SU-DHL-6 (cell line): ENCODE measurements around the gene POLN.

Source experiments
- H2AFZ ChIP-seq: fragments of 200-600 bp; sonication (generic); 2 replicates; pipeline ENCODE4 v1.6.1; 2014; ENCODE audit warnings: low read depth, mild to moderate bottlenecking, moderate library complexity, mixed read lengths, antibody characterized with exemption, low read length; ENCODE audit not compliant: severe bottlenecking
- H3F3A ChIP-seq: fragments of 200-600 bp; shearing (Covaris generic); 2 replicates; pipeline ENCODE4 v1.6.0; 2016; ENCODE audit warnings: antibody characterized with exemption, mild to moderate bottlenecking; ENCODE audit not compliant: insufficient read depth
- H3K27ac ChIP-seq: fragments of 200-600 bp; sonication (generic); 2 replicates; pipeline ENCODE4 v1.5.1; 2016; ENCODE audit warnings: low read depth, mild to moderate bottlenecking, low read length, moderate library complexity, mixed read lengths
- H3K27me3 ChIP-seq: fragments of 200-600 bp; sonication (generic), shearing (Covaris generic); 2 replicates; pipeline ENCODE4 v1.6.0; 2014; ENCODE audit warnings: mild to moderate bottlenecking, low read length
- H3K36me3 ChIP-seq: fragments of 200-600 bp; sonication (generic); 2 replicates; pipeline ENCODE4 v1.6.1; 2014; ENCODE audit warnings: mild to moderate bottlenecking, low read length, mixed read lengths
- H3K4me2 ChIP-seq: fragments of 300-600, 200-600 bp; shearing (Covaris generic), sonication (generic); 2 replicates; pipeline ENCODE4 v1.6.0; 2014; ENCODE audit warnings: low read length, low read depth, mild to moderate bottlenecking; ENCODE audit not compliant: poor library complexity, severe bottlenecking
- H3K4me3 ChIP-seq: fragments of 200-600 bp; sonication (generic); 2 replicates; pipeline ENCODE4 v1.5.1; 2014; ENCODE audit warnings: antibody characterized with exemption, low read length, mild to moderate bottlenecking, mixed read lengths; ENCODE audit not compliant: insufficient read depth, poor library complexity, severe bottlenecking
- H3K79me2 ChIP-seq: fragments of 200-600 bp; sonication (generic); 2 replicates; pipeline ENCODE4 v1.6.1; 2014; ENCODE audit warnings: mild to moderate bottlenecking, low read length, moderate library complexity; ENCODE audit not compliant: insufficient read depth
- H3K9ac ChIP-seq: fragments of 200-600 bp; sonication (generic); 2 replicates; pipeline ENCODE4 v1.7.0; 2014; ENCODE audit warnings: mild to moderate bottlenecking, low read length
- H3K9me2 ChIP-seq: fragments of 200-600 bp; sonication (generic); replicated peaks from 2 replicates; pipeline ENCODE4 v1.6.1; 2014; ENCODE audit warnings: low read length; ENCODE audit not compliant: insufficient read depth
- H3K9me3 ChIP-seq: fragments of 200-600 bp; sonication (generic); 2 replicates; pipeline ENCODE4 v1.6.1; 2014; ENCODE audit warnings: low read length, mixed read lengths; ENCODE audit not compliant: insufficient read depth
- H4K20me1 ChIP-seq: fragments of 200-600 bp; sonication (generic); 2 replicates; pipeline ENCODE4 v1.6.1; 2014; ENCODE audit warnings: low read depth, mild to moderate bottlenecking, antibody characterized with exemption, low read length, moderate library complexity, mixed read lengths
- CTCF ChIP-seq: fragments of 200-600 bp; sonication (generic); IDR thresholded peaks from one replicate; pipeline ENCODE4 v1.5.1; 2017; ENCODE audit warnings: antibody characterized with exemption, mild to moderate bottlenecking, low read length, moderate library complexity; ENCODE audit not compliant: insufficient read depth, poor library complexity, severe bottlenecking
- EZH2phosphoT487 ChIP-seq: fragments of 200-600 bp; sonication (generic), shearing (Covaris generic); conservative IDR thresholded peaks from 2 replicates; pipeline ENCODE4 v1.6.1; 2018; ENCODE audit warnings: mild to moderate bottlenecking, antibody characterized with exemption, low read length, moderate library complexity, mixed read lengths

POLN gene

GRCh38 chr4:2289955-2290333 lies 48.0 kb upstream of the POLN start:
- H3K9me3 ChIP-seq, result no peaks in the 10 kb centered on the region
- no peaks in the 10 kb centered on the region for H4K20me1 ChIP-seq
- no peak overlapping the region for H3K4me3 ChIP-seq
- H3K4me2 ChIP-seq, result no peak overlapping the region
- no peaks in the 10 kb centered on the region for H3K36me3 ChIP-seq
- H3K9me2 ChIP-seq, result no peaks in the 10 kb centered on the region
- TF ChIP-seq CTCF, result no peak
- no peak for TF ChIP-seq EZH2phosphoT487
- no peak overlapping the region for H2AFZ ChIP-seq
- H3K79me2 ChIP-seq, result no peaks in the 10 kb centered on the region
- no peak overlapping the region for H3K27ac ChIP-seq
- H3K9ac ChIP-seq, result no peak overlapping the region
- no peaks in the 10 kb centered on the region for H3F3A ChIP-seq
- no peaks in the 10 kb centered on the region for H3K27me3 ChIP-seq

GRCh38 chr4:2289311-2289954 lies 47.5 kb upstream of the POLN start:
- no peak overlapping the region for H3K4me3 ChIP-seq
- H3F3A ChIP-seq, result no peaks in the 10 kb centered on the region
- H3K36me3 ChIP-seq, result no peaks in the 10 kb centered on the region
- H3K9me3 ChIP-seq, result no peaks in the 10 kb centered on the region
- H4K20me1 ChIP-seq, result no peaks in the 10 kb centered on the region
- no peak overlapping the region for H2AFZ ChIP-seq
- no peak for TF ChIP-seq CTCF
- no peak for TF ChIP-seq EZH2phosphoT487
- no peaks in the 10 kb centered on the region for H3K79me2 ChIP-seq
- H3K27ac ChIP-seq, result no peak overlapping the region
- H3K9ac ChIP-seq, result no peak overlapping the region
- H3K9me2 ChIP-seq, result no peaks in the 10 kb centered on the region
- no peak overlapping the region for H3K4me2 ChIP-seq
- H3K27me3 ChIP-seq, result no peaks in the 10 kb centered on the region

- no peak overlapping the region for H3K27ac ChIP-seq
- H2AFZ ChIP-seq, result no peak overlapping the region
- no peaks in the 10 kb centered on the region for H3K9me3 ChIP-seq
- H3K9ac ChIP-seq, result no peak overlapping the region
- no peaks in the 10 kb centered on the region for H3F3A ChIP-seq
- no peaks in the 10 kb centered on the region for H3K36me3 ChIP-seq
- no peak overlapping the region for H3K4me2 ChIP-seq
- no peaks in the 10 kb centered on the region for H4K20me1 ChIP-seq
- H3K79me2 ChIP-seq, result no peaks in the 10 kb centered on the region
- no peaks in the 10 kb centered on the region for H3K27me3 ChIP-seq
- H3K9me2 ChIP-seq, result no peaks in the 10 kb centered on the region
- no peak overlapping the region for H3K4me3 ChIP-seq
- TF ChIP-seq CTCF, result no peak
- no peak for TF ChIP-seq EZH2phosphoT487
Observed at GRCh38 chr4:2288051-2288541, 46.2 kb upstream of the POLN start.
